Sigmoid colon (tissue), 3 donors: ENCODE measurements around the gene KRTAP10-9.
"Not testable (repeated sequence)": the region's sequence is repeated elsewhere in the genome, so short reads cannot be mapped to it uniquely, and the experiment has no call there.

Experiments used
- CTCF ChIP-seq, 4 experiments: fragments of 450-650 bp in 3 of 4; fragments of 200-600 bp in 1 of 4; IDR thresholded peaks; one replicate each; pipeline ENCODE4 v1.5.1; 2016 to 2019; ENCODE audit warnings: antibody characterized with exemption in 4 of 4, mild to moderate bottlenecking in 3 of 4, moderate library complexity in 2 of 4
- POLR2A ChIP-seq, 2 donors: fragments of 450-650 bp; IDR thresholded peaks; one replicate each; pipeline ENCODE4 v1.6.1; 2016; ENCODE audit warnings: antibody characterized with exemption in 2 of 2, mild to moderate bottlenecking in 2 of 2, moderate library complexity in 2 of 2

DNA sequence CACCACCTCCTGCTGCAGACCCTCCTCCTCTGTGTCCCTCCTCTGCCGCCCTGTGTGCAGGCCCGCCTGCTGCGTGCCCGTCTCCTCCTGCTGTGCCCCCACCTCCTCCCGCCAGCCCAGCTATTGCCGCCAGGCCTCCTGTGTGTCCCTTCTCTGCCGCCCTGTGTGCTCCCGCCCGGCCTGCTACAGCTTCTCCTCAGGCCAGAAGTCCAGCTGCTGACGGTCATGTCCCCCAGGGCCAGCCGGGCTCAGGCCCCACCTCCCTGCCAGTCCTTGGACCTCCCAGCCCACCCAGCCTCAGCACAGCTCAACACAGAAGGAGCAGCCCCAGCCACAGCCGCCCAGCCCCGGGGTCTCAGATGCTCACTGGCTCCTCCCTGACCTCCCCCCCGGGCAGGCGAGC is 939 bp downstream of the KRTAP10-9 start:
- TF ChIP-seq CTCF, POLR2A (IDR thresholded peaks at IDR 0.05): not testable (repeated sequence)
